Trophoblast cell (in vitro differentiated cells and primary cell): ENCODE data around the gene KRTAP5-11.
"Not testable (repeated sequence)": the region's sequence is repeated elsewhere in the genome, so short reads cannot be mapped to it uniquely, and the experiment has no call there.

ENCODE experiments used
- DNase-seq, 2 donors: peaks; one replicate each; pipeline ENCODE4 v3.0.0-alpha.2; 2016
- H2AFZ ChIP-seq: 2 replicates; pipeline ENCODE4 v1.6.1; 2013; ENCODE audit warnings: low read length, moderate library complexity, mild to moderate bottlenecking; ENCODE audit not compliant: insufficient read depth, poor library complexity
- H2AK5ac ChIP-seq: 2 replicates; pipeline ENCODE4 v1.6.1; 2013; ENCODE audit warnings: mild to moderate bottlenecking, low read length
- H2BK120ac ChIP-seq: 2 replicates; pipeline ENCODE4 v1.6.1; 2013; ENCODE audit warnings: low read length, mild to moderate bottlenecking, moderate library complexity; ENCODE audit not compliant: insufficient read depth, poor library complexity
- H2BK12ac ChIP-seq: 2 replicates; pipeline ENCODE4 v1.6.1; 2013; ENCODE audit warnings: mild to moderate bottlenecking, low read length, moderate library complexity
- H2BK5ac ChIP-seq: 2 replicates; pipeline ENCODE4 v1.6.1; 2013; ENCODE audit warnings: low read length, low read depth, moderate library complexity, mild to moderate bottlenecking; ENCODE audit not compliant: poor library complexity
- H3K14ac ChIP-seq: 2 replicates; pipeline ENCODE4 v1.6.1; 2013; ENCODE audit warnings: mild to moderate bottlenecking, low read length
- H3K18ac ChIP-seq: 2 replicates; pipeline ENCODE4 v1.6.1; 2013; ENCODE audit warnings: mild to moderate bottlenecking, low read length
- H3K23ac ChIP-seq: 2 replicates; pipeline ENCODE4 v1.6.1; 2013; ENCODE audit warnings: low read length
- H3K27ac ChIP-seq: 2 replicates; pipeline ENCODE4 v1.5.1; 2013; ENCODE audit warnings: low read depth, mild to moderate bottlenecking, inconsistent platforms, low read length, moderate library complexity
- H3K27me3 ChIP-seq: 2 replicates; pipeline ENCODE4 v1.6.1; 2013; ENCODE audit warnings: inconsistent platforms, mild to moderate bottlenecking, low read length, moderate library complexity; ENCODE audit not compliant: insufficient read depth
- H3K36me3 ChIP-seq, 2 experiments: 1 replicate in 1 of 2; 2 replicates in 1 of 2; pipeline ENCODE4 v1.6.1; 2013; ENCODE audit warnings: low read length in 2 of 2, mild to moderate bottlenecking in 2 of 2, moderate library complexity in 1 of 2; ENCODE audit not compliant: insufficient read depth in 2 of 2, control insufficient read depth in 1 of 2
- H3K4ac ChIP-seq: 2 replicates; pipeline ENCODE4 v1.6.1; 2013; ENCODE audit warnings: low read depth, mild to moderate bottlenecking, low read length, moderate library complexity
- H3K4me1 ChIP-seq, 2 experiments: 1 replicate in 1 of 2; 2 replicates in 1 of 2; pipeline ENCODE4 v1.6.1; 2013; ENCODE audit warnings: low read length in 2 of 2, mild to moderate bottlenecking in 2 of 2, moderate library complexity in 1 of 2; ENCODE audit not compliant: insufficient read depth in 2 of 2, control insufficient read depth in 1 of 2
- H3K4me2 ChIP-seq: 2 replicates; pipeline ENCODE4 v1.6.1; 2013; ENCODE audit warnings: inconsistent platforms, mild to moderate bottlenecking, low read length, moderate library complexity
- H3K4me3 ChIP-seq: 2 replicates; pipeline ENCODE4 v1.5.1; 2013; ENCODE audit warnings: mild to moderate bottlenecking, low read depth, low read length, inconsistent platforms
- H3K79me1 ChIP-seq: one replicate; pipeline ENCODE4 v1.6.1; 2013; ENCODE audit warnings: low read length
- H3K79me2 ChIP-seq: 2 replicates; pipeline ENCODE4 v1.6.1; 2013; ENCODE audit warnings: low read length, mild to moderate bottlenecking; ENCODE audit not compliant: control insufficient read depth, insufficient read depth, poor library complexity
- H3K9ac ChIP-seq: 2 replicates; pipeline ENCODE4 v1.6.1; 2013; ENCODE audit warnings: mild to moderate bottlenecking, low read length
- H3K9me3 ChIP-seq: 2 replicates; pipeline ENCODE4 v1.6.1; 2013; ENCODE audit warnings: low read depth, mild to moderate bottlenecking, control low read depth, inconsistent platforms, low read length; ENCODE audit not compliant: insufficient read depth
- H4K12ac ChIP-seq: 2 replicates; pipeline ENCODE4 v1.6.1; 2013; ENCODE audit warnings: low read depth, mild to moderate bottlenecking, low read length, moderate library complexity
- H4K8ac ChIP-seq: 2 replicates; pipeline ENCODE4 v1.6.1; 2013; ENCODE audit warnings: low read depth, mild to moderate bottlenecking, low read length, moderate library complexity
- H4K91ac ChIP-seq: one replicate; pipeline ENCODE4 v1.6.1; 2013; ENCODE audit warnings: low read depth, mild to moderate bottlenecking, low read length, moderate library complexity
- WGBS: extraction: QIAGEN DNeasy Blood & Tissue Kit; methylation state at CpG from one replicate; pipeline ENCODE4 v1.1.7; 2013; ENCODE audit warnings: missing lambda C conversion rate; ENCODE audit not compliant: insufficient read length, insufficient coverage; ENCODE audit errors: extremely low coverage; 5-methylcytosine and 5-hydroxymethylcytosine counted together

The KRTAP5-11 gene

DNA sequence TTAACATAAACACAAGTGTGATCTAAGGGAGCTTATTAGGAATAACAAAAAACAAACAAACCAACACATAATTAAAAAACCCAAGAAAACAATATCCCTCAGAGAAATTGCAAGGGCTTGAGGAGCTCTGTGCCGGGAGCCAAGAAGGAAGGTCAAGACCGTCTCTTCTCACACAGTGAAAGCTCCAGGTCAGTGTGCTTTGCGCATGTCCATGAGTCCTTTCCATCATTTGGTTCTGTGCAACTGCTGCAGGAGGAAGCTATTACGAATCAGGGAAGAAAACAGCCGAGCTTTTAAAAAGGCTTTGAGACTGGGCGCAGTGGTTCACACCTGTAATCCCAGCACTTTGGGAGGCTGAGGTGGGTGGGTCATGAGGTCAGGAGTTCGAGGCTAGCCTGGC is 40.3 kb downstream of the KRTAP5-11 start:
- Histone ChIP-seq H4K12ac (no peak overlapping the region), H3K27me3 (no peaks in the 10 kb centered on the region), H3K18ac (no peak overlapping the region), H3K14ac (no peak overlapping the region), H2BK120ac (no peak overlapping the region), H3K4me1 (no peaks in the 10 kb centered on the region), H3K79me2 (no peaks in the 10 kb centered on the region), H3K4ac (no peak overlapping the region), H4K91ac (no peak overlapping the region), H3K4me2 (no peak overlapping the region), H3K4me3 (no peak overlapping the region), H2AK5ac (no peak overlapping the region), H2BK5ac (no peak overlapping the region), H2BK12ac (no peak overlapping the region), H3K79me1 (no peaks in the 10 kb centered on the region), H3K9me3 (peaks cover 1% of the 10 kb centered on the region), H2AFZ (no peak overlapping the region), H3K23ac (no peak overlapping the region), H3K27ac (no peak overlapping the region), H3K9ac (no peak overlapping the region), H4K8ac (no peak overlapping the region), H3K36me3 (no peaks in the 10 kb centered on the region)
- no peak for DNase-seq
- WGBS: no CpG with 5 or more reads among the region's 7 CpGs

DNA sequence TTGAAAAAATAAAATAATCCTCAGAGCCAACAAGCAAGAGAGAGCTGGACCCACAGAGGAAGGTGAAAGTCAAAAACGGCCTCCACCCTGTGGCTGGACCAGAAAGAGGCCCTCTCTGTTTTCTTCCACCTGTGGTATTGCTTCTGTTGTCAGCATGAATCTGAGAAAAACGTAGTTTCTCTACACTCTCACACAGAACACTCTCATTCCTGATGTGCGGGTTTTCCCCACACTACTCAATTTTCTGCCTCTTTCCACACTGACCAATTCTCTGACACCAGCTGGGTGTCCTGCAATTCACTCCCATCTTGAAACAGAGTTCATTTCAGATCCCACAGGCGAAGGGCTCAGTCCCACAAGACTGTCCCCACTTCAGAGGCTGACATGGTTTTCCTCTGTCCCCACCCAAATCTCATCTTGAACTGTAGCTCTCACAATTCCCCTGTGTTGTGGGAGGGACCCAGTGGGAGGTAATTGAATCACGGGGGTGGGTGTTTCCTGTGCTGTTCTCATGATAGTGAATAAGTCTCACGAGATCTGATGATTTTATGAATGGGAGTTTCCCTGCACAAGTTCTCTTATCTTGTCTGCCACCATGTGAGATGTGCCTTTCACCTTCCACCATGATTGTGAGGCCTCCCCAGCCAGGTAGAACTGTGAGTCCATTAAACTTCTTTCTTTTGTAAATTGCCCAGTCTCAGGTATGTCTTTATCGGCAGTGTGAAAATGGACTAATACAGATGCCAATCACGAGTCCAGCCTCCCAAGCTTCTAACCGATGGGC is 42.0 kb downstream of the KRTAP5-11 start:
- not testable (repeated sequence) for H2BK5ac ChIP-seq, H4K91ac ChIP-seq, H2AK5ac ChIP-seq, H3K4me3 ChIP-seq, H3K27me3 ChIP-seq, H3K79me1 ChIP-seq, H4K12ac ChIP-seq, H4K8ac ChIP-seq, H3K23ac ChIP-seq, H3K4me1 ChIP-seq, DNase-seq, H3K14ac ChIP-seq, H2BK120ac ChIP-seq, H3K4ac ChIP-seq, H3K27ac ChIP-seq, H3K18ac ChIP-seq, H3K9ac ChIP-seq, H2BK12ac ChIP-seq, H3K4me2 ChIP-seq, H3K79me2 ChIP-seq, H2AFZ ChIP-seq, H3K36me3 ChIP-seq, H3K9me3 ChIP-seq
- no CpG with 5 or more reads among the region's 9 CpGs for WGBS

DNA sequence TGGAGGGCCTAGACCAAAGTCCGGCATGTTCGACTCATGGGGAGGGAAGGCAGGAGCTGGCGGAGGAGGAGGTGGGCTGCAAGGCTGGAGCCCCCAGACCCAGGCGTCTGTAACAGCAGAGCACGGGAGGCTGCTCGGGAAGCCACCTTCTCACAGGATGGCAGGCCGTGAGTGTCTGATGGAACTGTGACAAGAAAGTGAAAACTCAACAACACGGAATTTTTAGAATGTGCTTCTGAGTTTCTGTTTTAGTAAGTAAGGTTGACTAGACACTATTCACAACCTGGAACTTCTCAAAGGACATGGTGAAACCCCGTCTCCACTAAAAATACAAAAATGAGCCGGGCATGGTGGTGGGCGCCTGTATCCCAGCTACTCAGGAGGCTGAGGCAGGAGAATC is 42.7 kb downstream of the KRTAP5-11 start:
- WGBS: no CpG with 5 or more reads among the region's 11 CpGs
- not testable (repeated sequence) for H3K4ac ChIP-seq

DNA sequence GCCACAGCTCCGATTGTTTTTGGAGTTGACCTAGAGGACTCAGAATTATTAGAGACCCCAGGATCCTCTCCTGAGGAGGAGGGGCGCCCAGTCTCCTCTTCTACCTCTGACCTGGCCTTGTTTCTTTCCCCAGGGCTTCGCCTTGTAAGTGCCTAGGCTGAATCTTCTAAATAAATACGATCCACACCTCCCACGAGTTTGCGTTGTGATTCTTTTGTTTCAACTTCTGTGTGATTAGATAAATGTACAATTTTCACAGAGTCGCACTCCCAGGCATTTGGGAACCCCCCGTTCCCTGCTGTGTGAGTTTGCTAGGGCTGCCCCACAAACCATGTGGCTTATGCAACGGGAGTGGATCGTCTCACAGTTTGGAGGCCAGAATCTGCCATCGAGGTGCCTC is 43.7 kb downstream of the KRTAP5-11 start:
- no peak overlapping the region for H3K4me3 ChIP-seq
- H3K4me1 ChIP-seq: no peaks in the 10 kb centered on the region
- no peak overlapping the region for H2BK120ac ChIP-seq
- H3K14ac ChIP-seq: no peak overlapping the region
- no peak overlapping the region for H4K91ac ChIP-seq
- no peak overlapping the region for H4K8ac ChIP-seq
- no peak overlapping the region for H3K9ac ChIP-seq
- H3K9me3 ChIP-seq: no peaks in the 10 kb centered on the region
- DNase-seq: no peak
- no peak overlapping the region for H2AFZ ChIP-seq
- no peaks in the 10 kb centered on the region for H3K36me3 ChIP-seq
- H3K79me2 ChIP-seq: no peaks in the 10 kb centered on the region
- H2BK12ac ChIP-seq: no peak overlapping the region
- H2AK5ac ChIP-seq: no peak overlapping the region
- WGBS: no CpG with 5 or more reads among the region's 11 CpGs
- no peak overlapping the region for H2BK5ac ChIP-seq
- H3K27ac ChIP-seq: no peak overlapping the region
- H3K4ac ChIP-seq: no peak overlapping the region
- H3K23ac ChIP-seq: no peak overlapping the region
- H3K4me2 ChIP-seq: no peak overlapping the region
- H3K27me3 ChIP-seq: no peaks in the 10 kb centered on the region
- H4K12ac ChIP-seq: no peak overlapping the region
- H3K79me1 ChIP-seq: no peaks in the 10 kb centered on the region
- H3K18ac ChIP-seq: no peak overlapping the region

More for the DNA sequence above, 42.7 kb downstream of the KRTAP5-11 start:
- not testable (repeated sequence) for H3K14ac ChIP-seq, H4K8ac ChIP-seq, H4K91ac ChIP-seq, H3K4me2 ChIP-seq, H3K9ac ChIP-seq, H3K4me3 ChIP-seq, H3K4me1 ChIP-seq, H3K9me3 ChIP-seq, DNase-seq, H2AFZ ChIP-seq, H2BK120ac ChIP-seq, H3K79me1 ChIP-seq, H3K27me3 ChIP-seq, H2AK5ac ChIP-seq, H2BK12ac ChIP-seq, H4K12ac ChIP-seq, H3K79me2 ChIP-seq, H3K18ac ChIP-seq, H3K36me3 ChIP-seq, H3K23ac ChIP-seq, H3K27ac ChIP-seq, H2BK5ac ChIP-seq
